ENCODE results near the gene MMP20.

Gene MMP20

DNA sequence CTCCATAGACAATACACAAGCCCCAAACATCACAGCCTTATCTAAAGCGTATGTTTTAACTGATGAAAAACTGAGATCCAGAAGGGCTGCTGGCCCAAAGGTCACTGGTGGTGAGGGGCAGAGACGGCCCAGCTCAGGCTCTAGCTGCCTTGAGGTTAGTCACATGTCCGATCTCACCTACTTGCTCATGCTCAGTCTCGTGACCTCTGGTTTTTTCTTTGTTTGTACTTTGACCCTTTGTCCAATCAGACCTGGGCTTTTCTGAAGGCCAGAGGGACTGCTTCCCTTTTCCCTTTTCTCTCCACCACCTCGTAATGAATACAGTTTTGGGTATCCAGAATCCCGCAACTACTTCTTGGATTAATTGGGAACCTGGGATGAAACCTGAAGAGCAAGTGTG, 28.6 kb downstream of the MMP20 start:
- TF ChIP-seq, protein P1, sequence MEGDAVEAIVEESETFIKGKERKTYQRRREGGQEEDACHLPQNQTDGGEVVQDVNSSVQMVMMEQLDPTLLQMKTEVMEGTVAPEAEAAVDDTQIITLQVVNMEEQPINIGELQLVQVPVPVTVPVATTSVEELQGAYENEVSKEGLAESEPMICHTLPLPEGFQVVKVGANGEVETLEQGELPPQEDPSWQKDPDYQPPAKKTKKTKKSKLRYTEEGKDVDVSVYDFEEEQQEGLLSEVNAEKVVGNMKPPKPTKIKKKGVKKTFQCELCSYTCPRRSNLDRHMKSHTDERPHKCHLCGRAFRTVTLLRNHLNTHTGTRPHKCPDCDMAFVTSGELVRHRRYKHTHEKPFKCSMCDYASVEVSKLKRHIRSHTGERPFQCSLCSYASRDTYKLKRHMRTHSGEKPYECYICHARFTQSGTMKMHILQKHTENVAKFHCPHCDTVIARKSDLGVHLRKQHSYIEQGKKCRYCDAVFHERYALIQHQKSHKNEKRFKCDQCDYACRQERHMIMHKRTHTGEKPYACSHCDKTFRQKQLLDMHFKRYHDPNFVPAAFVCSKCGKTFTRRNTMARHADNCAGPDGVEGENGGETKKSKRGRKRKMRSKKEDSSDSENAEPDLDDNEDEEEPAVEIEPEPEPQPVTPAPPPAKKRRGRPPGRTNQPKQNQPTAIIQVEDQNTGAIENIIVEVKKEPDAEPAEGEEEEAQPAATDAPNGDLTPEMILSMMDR (conservative IDR thresholded peaks at IDR 0.05; ENCODE audit: low read depth, low read length) = no peak
- DNase-seq (ENCODE audit: low read depth) = no peak
- H3K4me3 ChIP-seq (ENCODE audit: low read depth, low read length) = no peak overlapping the region

DNA sequence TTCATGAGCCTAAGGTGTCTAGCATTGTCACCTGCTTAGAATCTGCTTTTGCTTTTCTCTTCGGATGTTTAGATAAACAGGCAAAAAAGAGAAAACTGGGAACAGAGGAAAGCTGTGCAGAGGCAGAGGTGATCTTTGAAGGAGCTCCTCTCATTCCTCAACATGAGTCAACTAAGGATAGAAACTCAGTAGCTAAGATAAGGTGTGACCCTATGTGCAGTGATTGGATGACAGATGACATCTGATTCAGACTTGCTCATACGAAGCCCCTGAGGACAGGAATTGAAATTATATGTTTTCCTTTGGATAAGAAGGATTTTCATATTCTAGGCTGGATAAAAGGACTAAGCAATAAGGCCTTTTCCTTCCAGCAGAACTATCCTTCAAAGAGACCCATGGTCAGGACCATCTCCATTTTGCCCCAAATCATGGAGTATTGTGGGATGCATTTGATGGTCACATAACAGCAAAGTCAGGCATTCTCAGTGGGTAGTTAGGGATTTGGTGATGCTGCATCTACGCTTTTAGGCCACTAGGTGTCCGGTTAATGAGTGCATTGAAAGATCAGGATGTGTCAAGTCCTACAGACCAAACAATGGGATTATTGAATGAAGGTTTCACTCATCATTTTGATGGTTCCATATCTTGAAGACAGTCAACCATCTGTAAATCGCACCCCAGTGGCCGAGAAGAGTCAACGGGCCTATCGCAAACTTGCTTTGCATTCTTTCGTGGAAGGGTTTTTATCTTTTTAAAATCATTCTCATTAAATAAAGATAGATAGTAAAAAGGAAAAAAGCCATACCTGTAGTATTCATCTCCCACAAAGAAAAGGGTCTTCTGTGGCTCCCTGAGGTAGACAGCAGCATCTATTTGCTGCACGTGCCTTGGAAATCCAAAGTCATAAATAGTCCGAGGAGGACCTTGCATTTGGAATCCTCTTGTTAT, 32.2 kb downstream of the MMP20 start:
- H3K4me3 ChIP-seq (ENCODE audit: low read depth, low read length) = no peak overlapping the region
- TF ChIP-seq, protein P1 (conservative IDR thresholded peaks at IDR 0.05; ENCODE audit: low read depth, low read length) = peak; percentile 71
- peak; percentile 55 for DNase-seq (ENCODE audit: low read depth)

DNA sequence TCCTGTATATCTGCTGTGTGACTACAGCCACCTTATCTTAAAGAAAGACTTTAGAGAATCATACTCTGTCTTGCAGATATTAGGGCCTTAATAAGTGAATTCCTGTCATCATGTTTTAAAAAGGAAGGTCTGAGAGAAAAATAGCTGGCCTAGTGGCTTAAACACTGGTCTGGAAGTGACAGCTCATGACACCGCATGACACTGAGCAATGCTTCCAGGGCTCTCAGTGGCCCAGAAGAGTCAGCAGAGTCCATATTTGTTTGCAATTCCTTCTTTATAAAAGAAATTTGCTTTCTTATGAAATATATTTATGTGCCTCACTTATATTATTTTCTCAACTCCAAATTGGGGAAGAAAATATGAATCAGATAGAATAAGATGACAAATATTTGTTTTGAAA, 33.0 kb downstream of the MMP20 start:
- no peak overlapping the region for H3K4me3 ChIP-seq (ENCODE audit: low read depth, low read length)
- no peak for DNase-seq (ENCODE audit: low read depth)
- TF ChIP-seq, protein P1 (conservative IDR thresholded peaks at IDR 0.05; ENCODE audit: low read depth, low read length) = no peak

DNA sequence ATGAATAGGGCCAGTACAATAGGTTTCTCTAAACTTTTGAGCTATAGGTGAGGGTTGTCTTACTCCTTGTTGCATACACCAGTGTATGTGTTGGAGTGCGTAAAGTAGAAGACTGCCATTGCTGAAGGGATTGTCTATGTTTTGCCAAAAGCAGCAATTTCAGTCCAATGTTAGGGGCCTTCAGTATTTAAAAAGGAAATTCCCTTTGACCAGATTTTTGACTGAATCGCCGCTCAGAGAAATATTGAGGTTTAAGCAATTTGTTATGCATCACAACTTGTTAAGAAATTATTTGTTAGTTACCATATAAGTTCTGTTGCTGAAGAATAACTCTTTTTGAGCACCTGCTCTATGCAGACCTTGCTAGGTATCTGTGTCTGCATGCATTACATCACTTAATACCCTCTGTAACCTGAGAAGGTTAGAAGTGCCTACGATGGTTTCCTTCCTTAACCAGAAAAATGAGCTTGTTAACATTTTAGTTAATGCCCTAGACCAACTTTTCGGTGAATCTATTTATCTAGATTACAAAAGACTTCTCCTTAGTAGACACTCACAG, 33.9 kb downstream of the MMP20 start:
- TF ChIP-seq, protein P1 (conservative IDR thresholded peaks at IDR 0.05; ENCODE audit: low read depth, low read length) = no peak
- DNase-seq (ENCODE audit: low read depth) = no peak
- H3K4me3 ChIP-seq (ENCODE audit: low read depth, low read length) = no peak overlapping the region

DNA sequence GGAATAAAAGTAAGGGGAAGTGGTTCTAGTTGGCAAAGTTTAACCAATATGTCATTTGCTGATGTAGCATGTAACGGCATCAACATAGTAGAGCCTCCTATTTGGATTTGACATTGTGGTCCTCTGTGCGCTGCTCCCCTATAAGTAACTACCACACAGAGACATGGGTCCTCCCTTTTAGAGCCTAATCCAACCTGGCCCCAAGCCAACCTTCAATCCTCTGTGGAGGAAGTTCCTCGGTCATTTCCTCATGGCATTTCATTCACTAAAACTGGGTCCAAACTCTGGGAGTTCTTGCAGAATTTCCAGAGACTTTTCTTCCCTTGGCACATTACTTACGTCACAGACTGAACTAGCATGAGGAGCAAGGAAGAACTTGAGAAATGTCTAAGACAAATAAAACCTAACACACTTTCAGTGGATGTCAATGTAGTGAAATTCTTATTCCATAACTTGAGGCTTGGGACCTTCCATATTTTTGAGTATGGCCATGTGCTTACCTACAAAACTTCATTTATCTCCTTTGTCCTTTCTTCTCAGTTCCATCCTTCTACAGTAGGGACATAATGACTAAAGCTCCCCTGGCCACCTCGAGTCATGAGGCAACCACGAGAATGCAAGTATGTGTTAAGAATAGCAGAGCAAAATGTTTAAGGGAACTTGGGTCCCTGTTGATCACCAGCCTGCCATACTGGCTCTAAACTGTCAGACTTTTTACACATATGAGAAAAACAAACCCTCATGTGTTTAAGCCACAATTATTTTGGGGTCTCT, 34.7 kb downstream of the MMP20 start:
- no peak overlapping the region for H3K4me3 ChIP-seq (ENCODE audit: low read depth, low read length)
- TF ChIP-seq, protein P1 (conservative IDR thresholded peaks at IDR 0.05; ENCODE audit: low read depth, low read length) = no peak
- no peak for DNase-seq (ENCODE audit: low read depth)

DNA sequence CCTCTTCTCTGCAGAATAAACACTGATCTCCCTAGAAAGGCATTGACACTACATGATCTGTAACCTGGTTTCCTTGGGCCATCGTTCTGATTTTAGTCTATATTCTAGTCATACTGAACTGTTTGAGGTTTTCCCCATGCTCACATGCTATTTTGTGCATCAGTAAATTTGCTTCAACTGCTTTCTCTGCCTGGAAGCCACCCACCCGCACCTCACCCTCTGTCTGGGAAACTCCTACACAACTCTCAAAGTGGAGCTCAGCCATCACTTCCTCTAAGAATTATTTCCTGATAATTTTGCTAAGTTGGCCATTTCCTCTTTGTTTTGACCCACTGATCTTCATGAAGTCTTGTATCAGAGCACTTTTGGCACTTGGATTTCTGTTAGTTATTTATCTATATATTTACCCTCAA, 36.1 kb downstream of the MMP20 start:
- no peak for DNase-seq (ENCODE audit: low read depth)
- TF ChIP-seq, protein P1 (conservative IDR thresholded peaks at IDR 0.05; ENCODE audit: low read depth, low read length) = no peak

More for the DNA sequence above, 36.1 kb downstream of the MMP20 start:
- H3K4me3 ChIP-seq (ENCODE audit: low read depth, low read length) = no peak overlapping the region

Measured in choroid plexus epithelial cell (primary cell).